Measurements from ENCODE around the gene TNFSF15.

- no peak for TF ChIP-seq CTCF (IDR thresholded peaks at IDR 0.05; ENCODE audit: extremely low read depth in 1 of 2, insufficient read depth in 1 of 2, low read depth in 1 of 2, low read length in 2 of 2)
- no peak for TF ChIP-seq EZH2 (IDR thresholded peaks at IDR 0.05; ENCODE audit: borderline replicate concordance, low read depth, low read length, severe bottlenecking)
- TF ChIP-seq POLR2A (IDR thresholded peaks at IDR 0.05; ENCODE audit: low read depth, low read length): no peak
- TF ChIP-seq MYC (IDR thresholded peaks at IDR 0.05; ENCODE audit: low read depth, low read length): no peak
Measured at GRCh38 chr9:114847492-114848417, 41.9 kb upstream of the TNFSF15 start.
